GM10248 (cell line): ENCODE results near the gene ADPRHL1.
"Not testable (repeated sequence)": the region's sequence is repeated elsewhere in the genome, so short reads cannot be mapped to it uniquely, and the experiment has no call there.

Source experiments
- CTCF ChIA-PET: fragments of 300-600 bp; sonication (Branson Sonifier 250); formaldehyde crosslinking; extraction: SDS; loops from one replicate; lab custom pipeline; 2021; ENCODE audit warnings: antibody characterized with exemption; lab: Yijun Ruan, JAX
- POLR2A ChIA-PET: fragments of 350-650 bp; sonication (Branson Sonifier 250); formaldehyde crosslinking; extraction: SDS; loops from one replicate; lab custom pipeline; 2020; ENCODE audit warnings: antibody characterized with exemption; lab: Yijun Ruan, JAX
- DNase-seq: peaks from one replicate; pipeline ENCODE4 v3.0.0; 2012; ENCODE audit errors: extremely low spot score
- CTCF ChIP-seq: IDR thresholded peaks from 2 replicates; pipeline ENCODE4 v1.5.1; 2012; ENCODE audit warnings: mild to moderate bottlenecking, low read depth; ENCODE audit errors: extremely low read depth, missing control alignments, control extremely low read depth

Gene ADPRHL1

GRCh38 chr13:113442354-113442984 lies 10.8 kb downstream of the ADPRHL1 start:
- CTCF ChIA-PET: no interaction called here
- POLR2A ChIA-PET: no interaction called here
- TF ChIP-seq CTCF: no peak
- no peak for DNase-seq

DNA sequence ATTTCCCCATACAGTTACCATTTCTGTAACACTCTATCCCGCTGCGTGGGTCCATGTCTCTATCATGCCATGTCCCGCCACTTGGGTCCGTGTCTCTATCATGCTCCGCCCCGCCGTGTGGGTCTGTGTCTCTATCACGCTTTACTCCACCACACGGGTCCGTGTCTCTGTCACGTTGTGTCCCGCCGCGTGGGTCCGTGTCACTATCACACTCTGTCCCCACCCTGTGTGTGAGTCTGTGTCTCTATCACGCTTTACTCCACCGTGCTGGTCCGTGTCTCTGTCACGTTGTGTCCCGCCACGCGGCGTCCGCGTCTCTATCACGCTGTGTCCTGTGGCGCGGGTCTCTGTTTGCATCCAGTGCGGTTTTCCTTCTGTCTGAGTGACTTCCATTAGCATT lies 11.6 kb downstream of the ADPRHL1 start:
- no peak for TF ChIP-seq CTCF
- ChIA-PET CTCF (no interaction called here), POLR2A (no interaction called here)
- DNase-seq: no peak

DNA sequence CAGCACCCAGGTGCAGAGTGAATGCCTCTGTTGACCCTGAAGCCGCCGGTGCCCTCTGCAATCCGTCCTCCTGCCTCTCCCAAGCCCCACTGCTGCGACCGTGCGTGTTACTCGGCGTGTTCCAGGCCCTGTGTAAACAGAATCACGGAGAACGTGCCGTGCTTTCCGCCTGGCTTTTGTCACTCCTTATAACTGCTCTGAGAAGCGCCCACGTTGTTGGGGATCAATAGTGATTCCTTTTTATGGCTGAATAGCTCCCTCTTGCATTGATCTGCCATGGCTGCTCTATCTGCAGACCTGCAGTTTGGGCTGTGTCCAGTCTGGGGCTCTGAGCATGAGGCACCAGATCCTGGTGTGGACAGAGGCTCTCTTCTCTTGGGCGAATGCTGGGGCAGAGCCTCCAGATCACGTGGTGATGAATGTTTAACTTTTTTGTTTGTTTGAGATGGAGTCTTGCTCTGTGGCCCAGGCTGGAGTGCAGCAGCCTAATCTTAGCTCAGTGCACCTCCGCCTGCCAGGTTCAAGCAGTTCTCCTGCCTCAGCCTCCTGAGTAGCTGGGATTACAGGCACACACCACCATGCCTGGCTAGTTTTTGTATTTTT lies 15.8 kb downstream of the ADPRHL1 start:
- POLR2A ChIA-PET: no interaction called here
- no peak for TF ChIP-seq CTCF
- DNase-seq: no peak
- CTCF ChIA-PET: interaction anchor here (1.2 kb wide), 1 partner anchor 12 kb away, joined by 5 read pairs; no protein-coding TSS in a partner anchor

- CTCF ChIA-PET: interaction anchor here (1.2 kb wide), 1 partner anchor 13 kb away, joined by 5 read pairs; no protein-coding TSS in a partner anchor
- POLR2A ChIA-PET, DNase-seq: not testable (repeated sequence)
Observed at GRCh38 chr13:113436866-113437265, 16.4 kb downstream of the ADPRHL1 start.

DNA sequence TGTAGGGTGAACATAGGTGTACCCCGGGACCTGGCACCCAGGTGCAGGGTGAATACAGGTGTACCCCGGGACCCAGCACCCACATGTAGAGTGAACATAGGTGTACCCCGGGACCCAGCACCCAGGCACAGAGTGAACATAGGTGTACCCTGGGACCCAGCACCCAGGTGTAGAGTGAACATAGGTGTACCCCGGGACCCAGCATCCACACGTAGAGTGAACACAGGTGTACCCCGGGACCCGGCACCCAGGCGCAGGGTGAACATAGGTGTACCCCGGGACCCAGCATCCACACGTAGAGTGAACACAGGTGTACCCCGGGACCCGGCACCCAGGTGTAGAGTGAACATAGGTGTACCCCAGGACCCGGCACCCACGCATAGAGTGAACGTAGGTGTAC lies 17.4 kb downstream of the ADPRHL1 start:
- POLR2A ChIA-PET, CTCF ChIA-PET, DNase-seq: not testable (repeated sequence)

DNA sequence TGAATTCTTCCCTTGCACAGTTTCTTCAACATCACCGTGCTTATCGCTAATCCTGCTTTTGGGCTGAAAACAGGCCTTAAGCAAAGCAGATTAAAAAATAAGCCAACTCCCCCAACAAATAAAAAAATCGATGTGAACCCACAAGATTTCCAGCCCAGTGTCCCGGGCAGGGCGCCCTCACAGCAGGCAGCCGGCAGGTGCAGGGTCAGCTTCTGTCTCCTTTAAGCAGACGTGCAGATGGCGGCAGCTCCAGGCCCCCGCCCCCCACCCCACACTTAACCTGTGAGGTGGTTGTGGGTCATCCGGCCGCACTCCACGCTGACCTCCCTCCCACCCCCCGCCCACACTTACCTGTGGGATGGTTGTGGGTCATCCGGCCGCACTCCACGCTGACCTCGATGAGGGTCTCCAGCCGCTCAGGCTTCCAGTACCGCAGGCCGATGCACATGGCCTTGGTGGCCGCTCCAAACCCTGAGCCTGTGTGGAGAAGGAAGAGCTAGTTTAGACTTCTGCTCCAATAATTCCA lies 19.8 kb downstream of the ADPRHL1 start:
- CTCF ChIA-PET: interaction anchor here (0.7 kb wide), 1 partner anchor 39 kb away, joined by 3 read pairs; no protein-coding TSS in a partner anchor
- POLR2A ChIA-PET: no interaction called here
- no peak for DNase-seq
- TF ChIP-seq CTCF: no peak

GRCh38 chr13:113432506-113433270 lies 20.6 kb downstream of the ADPRHL1 start:
- POLR2A ChIA-PET: no interaction called here
- CTCF ChIA-PET: no interaction called here
- no peak for TF ChIP-seq CTCF
- DNase-seq: no peak
